SK-N-SH treated with all-trans-retinoic acid at 6 μM for 48 hours (cell line): Measurements from ENCODE around the gene GARIN5A.

Experiments used
- ATAC-seq: fragments of 200-7000 bp; cut with Tn5 transposase; 3 replicates; pipeline ENCODE4 v1.9.1; 2020; ENCODE audit warnings: mild to moderate bottlenecking, moderate library complexity
- ARNTL ChIP-seq: fragments of 450-650 bp; formaldehyde crosslinking; IDR thresholded peaks from 2 replicates; pipeline ENCODE4 v1.5.0; 2020; ENCODE audit warnings: low read depth, mild to moderate bottlenecking, moderate library complexity, borderline replicate concordance
- BACH2 ChIP-seq: fragments of 250-450 bp; sonication (Bioruptor Pico); IDR thresholded peaks from 2 replicates; pipeline ENCODE4 v1.9.0; 2021; ENCODE audit warnings: mild to moderate bottlenecking, borderline replicate concordance
- CSDC2 ChIP-seq: fragments of 250-450 bp; sonication (Bioruptor Pico); IDR thresholded peaks from 2 replicates; pipeline ENCODE4 v1.5.0; 2020; ENCODE audit warnings: mild to moderate bottlenecking, moderate library complexity
- ESRRG ChIP-seq: fragments of 250-450 bp; sonication (Bioruptor Pico); IDR thresholded peaks from 2 replicates; pipeline ENCODE4 v1.6.1; 2021; ENCODE audit warnings: mild to moderate bottlenecking
- GLIS3 ChIP-seq: fragments of 250-450 bp; sonication (Bioruptor Pico); IDR thresholded peaks from 2 replicates; pipeline ENCODE4 v1.5.0; 2020; ENCODE audit warnings: mild to moderate bottlenecking, moderate library complexity
- ISL1 ChIP-seq: fragments of 250-450 bp; sonication (Bioruptor Pico); IDR thresholded peaks from 2 replicates; pipeline ENCODE4 v2.1.2; 2022; ENCODE audit warnings: mild to moderate bottlenecking, moderate library complexity
- OSR1 ChIP-seq: fragments of 250-450 bp; sonication (Bioruptor Pico); IDR thresholded peaks from 2 replicates; pipeline ENCODE4 v1.8.0; 2022; ENCODE audit warnings: moderate library complexity, mild to moderate bottlenecking, inconsistent platforms
- PATZ1 ChIP-seq: fragments of 250-450 bp; sonication (Bioruptor Pico); IDR thresholded peaks from 2 replicates; pipeline ENCODE4 v1.8.0; 2020; ENCODE audit warnings: mild to moderate bottlenecking, moderate library complexity, borderline replicate concordance
- PPARA ChIP-seq: fragments of 250-450 bp; sonication (Bioruptor Pico); IDR thresholded peaks from 2 replicates; pipeline ENCODE4 v1.5.0; 2020; ENCODE audit warnings: mild to moderate bottlenecking, borderline replicate concordance
- SNAI2 ChIP-seq: fragments of 250-450 bp; sonication (Bioruptor Pico); IDR thresholded peaks from 2 replicates; pipeline ENCODE4 v1.5.0; 2020; ENCODE audit warnings: mild to moderate bottlenecking, moderate library complexity
- TCF4 ChIP-seq: fragments of 250-450 bp; sonication (Bioruptor Pico); IDR thresholded peaks from 2 replicates; pipeline ENCODE4 v1.8.0; 2021; ENCODE audit warnings: mild to moderate bottlenecking, moderate library complexity, borderline replicate concordance
- TOX ChIP-seq: fragments of 250-450 bp; sonication (Bioruptor Pico); IDR thresholded peaks from 2 replicates; pipeline ENCODE4 v1.8.0; 2021; ENCODE audit warnings: mild to moderate bottlenecking, moderate library complexity, borderline replicate concordance
- ZC3H10 ChIP-seq: fragments of 250-450 bp; sonication (Bioruptor Pico); IDR thresholded peaks from 2 replicates; pipeline ENCODE4 v1.5.1; 2021; ENCODE audit warnings: mild to moderate bottlenecking, moderate library complexity
- ZFP3 ChIP-seq: fragments of 250-450 bp; sonication (Bioruptor Pico); IDR thresholded peaks from 2 replicates; pipeline ENCODE4 v1.5.0; 2020; ENCODE audit warnings: mild to moderate bottlenecking, moderate library complexity
- ZFP30 ChIP-seq: fragments of 450-650 bp; formaldehyde crosslinking; IDR thresholded peaks from 2 replicates; pipeline ENCODE4 v1.5.0; 2022; ENCODE audit warnings: mild to moderate bottlenecking, moderate library complexity
- ZNF565 ChIP-seq: fragments of 450-650 bp; formaldehyde crosslinking; conservative IDR thresholded peaks from 2 replicates; pipeline ENCODE4 v1.5.0; 2020; ENCODE audit warnings: low read depth, mild to moderate bottlenecking, moderate library complexity
- ZNF70 ChIP-seq: fragments of 450-650 bp; formaldehyde crosslinking; IDR thresholded peaks from 2 replicates; pipeline ENCODE4 v1.5.0; 2020; ENCODE audit warnings: mild to moderate bottlenecking, moderate library complexity
- ZNF8 ChIP-seq: fragments of 450-650 bp; formaldehyde crosslinking; IDR thresholded peaks from 2 replicates; pipeline ENCODE4 v1.5.0; 2020; ENCODE audit warnings: mild to moderate bottlenecking, moderate library complexity
- TF ChIP-seq, protein P1 (sequence below): fragments of 250-450 bp; sonication (Bioruptor Pico); IDR thresholded peaks from 2 replicates; pipeline ENCODE4 v1.5.0; 2020; ENCODE audit warnings: mild to moderate bottlenecking, moderate library complexity
- TF ChIP-seq, protein P2 (sequence below): fragments of 250-450 bp; sonication (Bioruptor Pico); IDR thresholded peaks from 2 replicates; pipeline ENCODE4 v1.5.1; 2020; ENCODE audit warnings: low read depth, mild to moderate bottlenecking, moderate library complexity
- TF ChIP-seq, protein P3 (sequence below): fragments of 250-450 bp; sonication (Bioruptor Pico); IDR thresholded peaks from 2 replicates; pipeline ENCODE4 v1.5.1; 2021; ENCODE audit warnings: mild to moderate bottlenecking, moderate library complexity
- TF ChIP-seq, protein P4 (sequence below): fragments of 250-450 bp; sonication (Bioruptor Pico); IDR thresholded peaks from 2 replicates; pipeline ENCODE4 v1.8.0; 2021; ENCODE audit warnings: low read depth, mild to moderate bottlenecking, moderate library complexity, borderline replicate concordance

The GARIN5A gene

DNA sequence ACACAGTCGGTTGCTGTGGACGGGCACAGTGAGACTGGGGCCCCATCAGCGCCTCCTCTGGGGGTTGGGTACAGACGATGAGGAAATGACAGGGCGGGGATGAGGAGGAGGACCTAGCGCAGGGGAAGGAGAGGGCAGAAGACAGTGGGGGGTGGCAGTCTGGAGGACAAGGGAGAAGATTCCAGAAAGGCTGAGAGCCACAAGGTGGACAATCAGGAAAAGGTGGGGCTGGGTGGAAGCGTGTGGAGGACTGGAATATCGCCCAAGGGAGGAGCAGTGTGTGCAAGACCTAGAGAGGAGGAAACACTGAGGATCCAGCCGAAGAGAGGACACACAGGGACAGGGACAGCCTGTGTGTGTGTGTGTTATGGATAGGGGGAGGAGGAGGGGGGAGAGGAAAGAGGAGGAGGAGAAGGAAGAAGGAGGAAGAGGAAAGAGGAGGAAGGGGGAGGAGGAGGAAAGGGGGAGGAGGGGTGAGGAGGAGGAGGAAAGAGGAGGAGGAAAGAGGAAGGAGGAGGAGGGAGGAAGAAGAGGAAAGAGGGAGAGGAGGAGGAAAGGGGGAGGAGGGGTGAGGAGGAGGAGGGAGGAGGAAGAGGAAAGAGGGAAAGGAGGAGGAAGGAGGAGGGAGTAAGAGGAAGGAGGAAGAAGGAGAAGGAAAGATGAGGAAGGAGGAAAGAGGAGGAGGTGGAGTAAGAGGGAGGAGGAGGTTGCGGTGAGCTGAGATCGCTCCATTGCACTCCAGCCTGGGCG, 15.8 kb upstream of the GARIN5A start:
- ATAC-seq = peak; percentile 49
- TF ChIP-seq, protein P1, sequence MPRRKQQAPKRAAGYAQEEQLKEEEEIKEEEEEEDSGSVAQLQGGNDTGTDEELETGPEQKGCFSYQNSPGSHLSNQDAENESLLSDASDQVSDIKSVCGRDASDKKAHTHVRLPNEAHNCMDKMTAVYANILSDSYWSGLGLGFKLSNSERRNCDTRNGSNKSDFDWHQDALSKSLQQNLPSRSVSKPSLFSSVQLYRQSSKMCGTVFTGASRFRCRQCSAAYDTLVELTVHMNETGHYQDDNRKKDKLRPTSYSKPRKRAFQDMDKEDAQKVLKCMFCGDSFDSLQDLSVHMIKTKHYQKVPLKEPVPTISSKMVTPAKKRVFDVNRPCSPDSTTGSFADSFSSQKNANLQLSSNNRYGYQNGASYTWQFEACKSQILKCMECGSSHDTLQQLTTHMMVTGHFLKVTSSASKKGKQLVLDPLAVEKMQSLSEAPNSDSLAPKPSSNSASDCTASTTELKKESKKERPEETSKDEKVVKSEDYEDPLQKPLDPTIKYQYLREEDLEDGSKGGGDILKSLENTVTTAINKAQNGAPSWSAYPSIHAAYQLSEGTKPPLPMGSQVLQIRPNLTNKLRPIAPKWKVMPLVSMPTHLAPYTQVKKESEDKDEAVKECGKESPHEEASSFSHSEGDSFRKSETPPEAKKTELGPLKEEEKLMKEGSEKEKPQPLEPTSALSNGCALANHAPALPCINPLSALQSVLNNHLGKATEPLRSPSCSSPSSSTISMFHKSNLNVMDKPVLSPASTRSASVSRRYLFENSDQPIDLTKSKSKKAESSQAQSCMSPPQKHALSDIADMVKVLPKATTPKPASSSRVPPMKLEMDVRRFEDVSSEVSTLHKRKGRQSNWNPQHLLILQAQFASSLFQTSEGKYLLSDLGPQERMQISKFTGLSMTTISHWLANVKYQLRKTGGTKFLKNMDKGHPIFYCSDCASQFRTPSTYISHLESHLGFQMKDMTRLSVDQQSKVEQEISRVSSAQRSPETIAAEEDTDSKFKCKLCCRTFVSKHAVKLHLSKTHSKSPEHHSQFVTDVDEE (CRISPR knock-in tag) = no peak
- TF ChIP-seq, protein P2, sequence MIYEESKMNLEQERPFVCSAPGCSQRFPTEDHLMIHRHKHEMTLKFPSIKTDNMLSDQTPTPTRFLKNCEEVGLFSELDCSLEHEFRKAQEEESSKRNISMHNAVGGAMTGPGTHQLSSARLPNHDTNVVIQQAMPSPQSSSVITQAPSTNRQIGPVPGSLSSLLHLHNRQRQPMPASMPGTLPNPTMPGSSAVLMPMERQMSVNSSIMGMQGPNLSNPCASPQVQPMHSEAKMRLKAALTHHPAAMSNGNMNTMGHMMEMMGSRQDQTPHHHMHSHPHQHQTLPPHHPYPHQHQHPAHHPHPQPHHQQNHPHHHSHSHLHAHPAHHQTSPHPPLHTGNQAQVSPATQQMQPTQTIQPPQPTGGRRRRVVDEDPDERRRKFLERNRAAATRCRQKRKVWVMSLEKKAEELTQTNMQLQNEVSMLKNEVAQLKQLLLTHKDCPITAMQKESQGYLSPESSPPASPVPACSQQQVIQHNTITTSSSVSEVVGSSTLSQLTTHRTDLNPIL (CRISPR knock-in tag) = no peak
- TF ChIP-seq TCF4 (CRISPR knock-in tag) (no peak), ARNTL (no peak), ZNF565 (CRISPR knock-in tag) (no peak), ESRRG (CRISPR knock-in tag) (no peak), ISL1 (CRISPR knock-in tag) (no peak), TOX (CRISPR knock-in tag) (no peak), SNAI2 (no peak), ZFP3 (CRISPR knock-in tag) (no peak)

DNA sequence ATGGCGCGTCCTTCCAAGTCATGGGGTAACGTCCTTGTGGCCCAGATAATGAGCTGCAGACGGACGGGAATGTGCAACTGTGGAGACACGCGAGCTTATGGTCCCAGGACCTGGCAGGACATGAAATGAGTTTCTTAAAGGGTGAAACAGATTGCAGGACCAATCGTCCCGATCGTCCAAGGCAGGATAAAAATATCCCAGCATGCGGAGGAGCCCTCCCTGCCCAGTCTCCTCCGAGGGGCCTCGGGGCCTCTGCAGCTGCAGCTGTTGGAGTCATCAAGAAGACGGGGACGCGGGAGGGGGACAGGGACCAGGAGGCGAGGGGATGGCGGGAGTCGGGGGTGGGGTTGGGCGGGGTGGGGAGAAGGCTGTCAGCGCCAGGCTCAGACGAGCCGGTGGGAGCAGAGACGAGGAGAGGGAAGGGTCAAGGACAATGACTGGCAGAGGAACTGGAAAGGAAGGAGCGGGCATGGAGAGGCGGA, 14.4 kb upstream of the GARIN5A start:
- ATAC-seq = no peak
- TF ChIP-seq ZNF565 (CRISPR knock-in tag) (no peak), ZNF70 (CRISPR knock-in tag) (no peak), ISL1 (CRISPR knock-in tag) (no peak), ARNTL (no peak), ZFP30 (CRISPR knock-in tag) (no peak), BACH2 (CRISPR knock-in tag) (no peak), OSR1 (no peak), CSDC2 (CRISPR knock-in tag) (no peak), ZC3H10 (no peak), TCF4 (CRISPR knock-in tag) (no peak), PPARA (CRISPR knock-in tag) (no peak), GLIS3 (no peak), ZNF8 (CRISPR knock-in tag) (no peak)
- TF ChIP-seq, protein P2 (CRISPR knock-in tag) = no peak
- TF ChIP-seq, protein P3, sequence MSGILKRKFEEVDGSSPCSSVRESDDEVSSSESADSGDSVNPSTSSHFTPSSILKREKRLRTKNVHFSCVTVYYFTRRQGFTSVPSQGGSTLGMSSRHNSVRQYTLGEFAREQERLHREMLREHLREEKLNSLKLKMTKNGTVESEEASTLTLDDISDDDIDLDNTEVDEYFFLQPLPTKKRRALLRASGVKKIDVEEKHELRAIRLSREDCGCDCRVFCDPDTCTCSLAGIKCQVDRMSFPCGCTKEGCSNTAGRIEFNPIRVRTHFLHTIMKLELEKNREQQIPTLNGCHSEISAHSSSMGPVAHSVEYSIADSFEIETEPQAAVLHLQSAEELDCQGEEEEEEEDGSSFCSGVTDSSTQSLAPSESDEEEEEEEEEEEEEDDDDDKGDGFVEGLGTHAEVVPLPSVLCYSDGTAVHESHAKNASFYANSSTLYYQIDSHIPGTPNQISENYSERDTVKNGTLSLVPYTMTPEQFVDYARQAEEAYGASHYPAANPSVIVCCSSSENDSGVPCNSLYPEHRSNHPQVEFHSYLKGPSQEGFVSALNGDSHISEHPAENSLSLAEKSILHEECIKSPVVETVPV (CRISPR knock-in tag) = no peak

DNA sequence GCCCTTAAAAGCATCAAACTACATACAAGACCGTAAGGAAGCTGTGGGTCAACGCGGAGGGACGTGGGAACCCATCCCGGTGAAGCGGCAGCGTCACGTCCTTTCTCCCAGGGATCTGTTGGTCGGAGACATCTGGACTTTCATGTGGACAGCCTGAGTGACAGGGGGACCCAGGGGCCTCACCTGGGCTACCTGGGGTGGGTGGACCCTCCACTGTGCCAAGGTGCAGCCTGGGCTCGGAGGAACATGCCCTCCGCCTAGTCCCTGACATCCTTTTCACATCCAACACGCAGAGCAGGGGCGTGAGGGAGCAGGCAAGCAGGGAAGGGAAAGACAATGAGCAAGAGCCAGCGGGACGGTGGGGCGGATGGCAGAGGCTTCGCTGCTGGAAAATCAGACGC, 13.8 kb upstream of the GARIN5A start:
- no peak for ATAC-seq
- TF ChIP-seq ZC3H10 (no peak), PPARA (CRISPR knock-in tag) (no peak)

- ATAC-seq = no peak; the same call in 2 of the 3 replicates
- TF ChIP-seq ESRRG (CRISPR knock-in tag) (no peak), PATZ1 (CRISPR knock-in tag) (no peak), ZC3H10 (no peak), ZNF8 (CRISPR knock-in tag) (no peak)
- TF ChIP-seq, protein P3 (CRISPR knock-in tag) = no peak
- TF ChIP-seq, protein P4, sequence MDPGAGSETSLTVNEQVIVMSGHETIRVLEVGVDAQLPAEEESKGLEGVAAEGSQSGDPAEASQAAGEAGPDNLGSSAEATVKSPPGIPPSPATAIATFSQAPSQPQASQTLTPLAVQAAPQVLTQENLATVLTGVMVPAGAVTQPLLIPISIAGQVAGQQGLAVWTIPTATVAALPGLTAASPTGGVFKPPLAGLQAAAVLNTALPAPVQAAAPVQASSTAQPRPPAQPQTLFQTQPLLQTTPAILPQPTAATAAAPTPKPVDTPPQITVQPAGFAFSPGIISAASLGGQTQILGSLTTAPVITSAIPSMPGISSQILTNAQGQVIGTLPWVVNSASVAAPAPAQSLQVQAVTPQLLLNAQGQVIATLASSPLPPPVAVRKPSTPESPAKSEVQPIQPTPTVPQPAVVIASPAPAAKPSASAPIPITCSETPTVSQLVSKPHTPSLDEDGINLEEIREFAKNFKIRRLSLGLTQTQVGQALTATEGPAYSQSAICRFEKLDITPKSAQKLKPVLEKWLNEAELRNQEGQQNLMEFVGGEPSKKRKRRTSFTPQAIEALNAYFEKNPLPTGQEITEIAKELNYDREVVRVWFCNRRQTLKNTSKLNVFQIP = no peak
These were observed 12.9 kb upstream of the GARIN5A start for GRCh38 chr19:50489461-50490011.
